Epithelial cell of alveolus of lung (primary cell): Measurements from ENCODE around the gene NOBOX. TPM values are rescaled to one million over a fixed set of nuclear protein-coding genes. Genes with fewer than 3 reads are reported as not detected.

ENCODE experiments used
- total RNA-seq: library from RNA; depleted of rRNA; stranded (reverse); fragments of >200 nt; gene quantifications from 2 replicates; pipeline ENCODE4 v1.2.1, GENCODE V29; 2015

Gene NOBOX
- not detected in 2 replicates for total RNA-seq

DNA sequence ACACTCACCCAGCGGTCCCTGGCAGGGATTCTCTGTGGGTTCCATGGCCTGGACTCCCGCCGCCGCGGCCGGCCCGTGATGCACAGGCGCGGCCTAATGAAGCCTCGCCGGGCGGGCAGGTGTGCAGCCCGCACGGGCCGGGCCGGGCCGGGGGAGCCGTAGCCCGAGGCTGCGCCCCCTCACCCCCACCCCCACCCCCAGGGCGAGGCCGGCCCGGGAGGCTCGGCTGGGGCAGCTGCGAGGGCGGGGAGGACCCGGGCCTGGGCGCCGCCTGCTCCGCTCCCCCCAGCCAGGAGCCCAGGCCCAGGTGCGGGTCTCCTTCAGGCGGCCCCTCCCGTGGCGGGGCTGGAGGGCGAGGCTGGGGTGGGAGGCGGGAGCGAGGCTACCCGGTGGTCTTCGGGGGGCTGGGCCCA, at the start of gene NOBOX:
NOBOX (minus strand) TSS at position 45 of the 413 bp plus-strand sequence.

DNA sequence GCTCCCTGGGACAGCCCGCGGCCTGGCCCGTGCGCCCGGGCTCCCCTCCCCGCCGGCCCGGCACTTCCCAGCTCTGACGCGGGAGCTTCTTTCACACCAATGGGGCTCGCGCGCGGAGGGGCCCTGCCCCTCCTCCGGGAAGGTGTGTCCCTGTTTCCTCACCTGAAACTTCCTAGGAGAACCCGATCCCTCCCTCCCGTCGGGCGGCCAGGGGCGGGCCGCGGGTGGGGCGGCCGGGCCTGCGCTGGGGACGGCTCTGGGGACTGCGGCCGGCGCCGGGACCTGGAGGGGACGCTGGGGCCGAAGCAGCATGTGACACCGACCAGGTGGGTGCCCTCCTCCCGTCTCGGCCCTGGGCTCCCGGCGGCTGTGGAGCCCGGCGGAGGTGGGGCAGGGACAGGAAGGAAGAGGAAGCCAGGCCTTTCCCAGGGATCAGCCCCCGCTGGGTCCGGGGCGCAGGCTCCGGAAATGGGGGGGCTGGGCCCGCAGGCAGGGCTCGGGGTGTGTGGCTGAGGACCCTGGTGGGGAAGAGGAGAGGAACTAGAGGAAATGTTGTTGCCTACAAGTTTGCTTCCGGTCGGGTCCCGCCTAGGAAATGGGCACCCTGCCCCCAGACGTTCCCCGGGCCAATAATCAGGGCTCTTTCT, 48.2 kb downstream of the NOBOX start, which contains the start of gene ARHGEF5:
ARHGEF5 (plus strand) TSS at position 227 of the 647 bp plus-strand sequence. CDS start 7,268 bp downstream, outside the sequence.

Other genes starting within 250 kb of the NOBOX start
- 0.72 TPM in 1 of 2 replicates, not detected in the other for gene CTAGE4, start 220.2 kb downstream of the NOBOX start, total RNA-seq
- gene ARHGEF35, start 207.9 kb downstream of the NOBOX start, total RNA-seq, result 0.16 and 1.2 TPM in 2 replicates
- gene OR2A42, start 164.1 kb downstream of the NOBOX start, total RNA-seq, result not detected in 2 replicates
- gene OR2A7, start 138.9 kb downstream of the NOBOX start, total RNA-seq, result 0.13 and 0.56 TPM in 2 replicates
- 0.08 and 0.26 TPM in 2 replicates for gene CTAGE8, start 134.4 kb downstream of the NOBOX start, total RNA-seq
- 0.13 and 0.24 TPM in 2 replicates for gene OR2A1, start 91.3 kb downstream of the NOBOX start, total RNA-seq
- gene ARHGEF5, start 48.3 kb downstream of the NOBOX start, total RNA-seq, result 1.7 and 3.4 TPM in 2 replicates